CD14-positive monocyte (primary cell): ENCODE results near the gene RALGAPA2. TPM values are rescaled to one million over a fixed set of nuclear protein-coding genes. Genes with fewer than 3 reads are reported as not detected.
A peak's percentile ranks its signal among the peaks of the same experiment; 100 is the strongest.

Source experiments
- DNase-seq, 3 donors: peaks; one replicate each; pipeline ENCODE4 v3.0.0-alpha.2; 2011 to 2022
- H2AFZ ChIP-seq: 2 replicates; pipeline ENCODE4 v1.6.0; 2012; ENCODE audit warnings: mild to moderate bottlenecking, low read depth, low read length, inconsistent platforms; ENCODE audit not compliant: insufficient read depth, poor library complexity, severe bottlenecking
- H3K27ac ChIP-seq, 2 donors: 1 replicate in 1 of 2; 2 replicates in 1 of 2; pipeline ENCODE4 v1.5.1; 2012 to 2013; ENCODE audit warnings: low read length in 2 of 2, control low read depth in 1 of 2, inconsistent platforms in 1 of 2, low read depth in 1 of 2, mild to moderate bottlenecking in 1 of 2
- H3K27me3 ChIP-seq, 2 donors: one replicate each; pipeline versions ENCODE4 v1.6.0 to v1.6.1; 2011 to 2013; ENCODE audit warnings: low read length in 2 of 2; ENCODE audit not compliant: control insufficient read depth in 2 of 2, insufficient read depth in 2 of 2
- H3K36me3 ChIP-seq, 2 donors: replicated peaks in 1 of 2; 1 replicate in 1 of 2; 2 replicates in 1 of 2; pipeline versions ENCODE4 v1.5.1 to v1.6.1; 2012 to 2013; ENCODE audit warnings: low read length in 2 of 2, control low read depth in 1 of 2, inconsistent platforms in 1 of 2, mild to moderate bottlenecking in 1 of 2; ENCODE audit not compliant: insufficient read depth in 2 of 2, control insufficient read depth in 1 of 2
- H3K4me1 ChIP-seq, 2 donors: 1 replicate in 1 of 2; 2 replicates in 1 of 2; pipeline versions ENCODE4 v1.5.1 to v1.6.1; 2012 to 2013; ENCODE audit warnings: low read length in 2 of 2, control low read depth in 1 of 2, inconsistent platforms in 1 of 2, mild to moderate bottlenecking in 1 of 2, moderate library complexity in 1 of 2; ENCODE audit not compliant: insufficient read depth in 2 of 2, control insufficient read depth in 1 of 2
- H3K4me2 ChIP-seq: replicated peaks from 2 replicates; pipeline ENCODE3; 2012; ENCODE audit warnings: low read length, moderate library complexity, mild to moderate bottlenecking; ENCODE audit not compliant: poor library complexity, severe bottlenecking; ENCODE audit errors: extremely low read depth
- H3K4me3 ChIP-seq, 3 experiments: fragments of 200-600 bp in 1 of 3; sonication (generic) in 1 of 3; replicated peaks in 1 of 3; 1 replicate in 2 of 3; 2 replicates in 1 of 3; pipeline ENCODE4 v1.5.1; 2011 to 2013; ENCODE audit warnings: low read length in 3 of 3, mild to moderate bottlenecking in 3 of 3, control low read depth in 2 of 3, low read depth in 2 of 3, inconsistent platforms in 1 of 3, moderate library complexity in 1 of 3
- H3K79me2 ChIP-seq: 2 replicates; pipeline ENCODE4 v1.6.0; 2012; ENCODE audit warnings: mild to moderate bottlenecking, control low read depth, inconsistent platforms, low read length, moderate library complexity; ENCODE audit not compliant: insufficient read depth
- H3K9ac ChIP-seq: 2 replicates; pipeline ENCODE4 v1.6.0; 2017; ENCODE audit warnings: low read length, mild to moderate bottlenecking; ENCODE audit not compliant: insufficient read depth, poor library complexity, severe bottlenecking
- H3K9me3 ChIP-seq, 2 donors: replicated peaks in 1 of 2; 1 replicate in 1 of 2; 2 replicates in 1 of 2; pipeline versions ENCODE4 v1.5.1 to v1.6.1; 2012 to 2013; ENCODE audit warnings: low read length in 2 of 2, control low read depth in 1 of 2; ENCODE audit not compliant: control insufficient read depth in 1 of 2, insufficient read depth in 1 of 2
- H4K20me1 ChIP-seq: 2 replicates; pipeline ENCODE4 v1.6.0; 2012; ENCODE audit warnings: mild to moderate bottlenecking, low read length, control low read depth, moderate library complexity; ENCODE audit not compliant: insufficient read depth
- H3K27ac Mint-ChIP-seq, 7 donors: one replicate each; pipeline ENCODE4 v1.8.0; 2020; ENCODE audit warnings: mild to moderate bottlenecking in 7 of 7, mixed read lengths in 7 of 7, moderate library complexity in 6 of 7, inconsistent platforms in 2 of 7
- H3K27me3 Mint-ChIP-seq, 3 donors: one replicate each; pipeline ENCODE4 v1.8.0; 2021 to 2022; ENCODE audit warnings: low read depth in 3 of 3, mild to moderate bottlenecking in 3 of 3, mixed read lengths in 3 of 3, moderate library complexity in 3 of 3, inconsistent platforms in 1 of 3
- H3K36me3 Mint-ChIP-seq, 2 donors: one replicate each; pipeline ENCODE4 v1.8.0; 2020; ENCODE audit warnings: mixed read lengths in 2 of 2, inconsistent platforms in 1 of 2, mild to moderate bottlenecking in 1 of 2
- H3K4me1 Mint-ChIP-seq: one replicate; pipeline ENCODE4 v1.8.0; 2020; ENCODE audit warnings: mild to moderate bottlenecking, mixed read lengths
- H3K4me3 Mint-ChIP-seq, 2 donors: one replicate each; pipeline ENCODE4 v1.8.0; 2020; ENCODE audit warnings: mild to moderate bottlenecking in 2 of 2, mixed read lengths in 2 of 2, moderate library complexity in 1 of 2
- H3K9me3 Mint-ChIP-seq, 7 donors: one replicate each; pipeline ENCODE4 v1.8.0; 2020 to 2022; ENCODE audit warnings: mixed read lengths in 7 of 7, mild to moderate bottlenecking in 6 of 7, moderate library complexity in 6 of 7, inconsistent platforms in 2 of 7
- CTCF ChIP-seq: fragments of 200-600 bp; IDR thresholded peaks from one replicate; pipeline ENCODE4 v1.8.0; 2022; ENCODE audit warnings: antibody characterized with exemption, mild to moderate bottlenecking
- whole genome bisulfite sequencing: methylation state at CpG from one replicate; pipeline ENCODE4 v1.1.5; 2013; ENCODE audit warnings: missing lambda C conversion rate; ENCODE audit not compliant: insufficient coverage; 5-methylcytosine and 5-hydroxymethylcytosine counted together
- intact Hi-C, 2 donors: fragments of 100-400 bp; cut with micrococcal nuclease; formaldehyde crosslinking; loops; one replicate each; pipeline versions ENCODE4 v1.15.0 to v1.15.1; 2023
- polyA plus RNA-seq, 3 donors: library from polyadenylated mRNA; depleted of rRNA in 1 of 3; unstranded in 2 of 3; stranded (reverse) in 1 of 3; fragments of 300-500 nt in 2 of 3; fragments of >200 nt in 1 of 3; fragmentation: Illumina TruSeq in 2 of 3; gene quantifications; 1 replicate in 2 of 3; 2 replicates in 1 of 3; pipeline ENCODE4 v1.2.3, GENCODE V29; 2012 to 2021

The RALGAPA2 gene
- polyA plus RNA-seq, 3 donors: 6.2 to 13.0 (median 8.9) TPM

DNA sequence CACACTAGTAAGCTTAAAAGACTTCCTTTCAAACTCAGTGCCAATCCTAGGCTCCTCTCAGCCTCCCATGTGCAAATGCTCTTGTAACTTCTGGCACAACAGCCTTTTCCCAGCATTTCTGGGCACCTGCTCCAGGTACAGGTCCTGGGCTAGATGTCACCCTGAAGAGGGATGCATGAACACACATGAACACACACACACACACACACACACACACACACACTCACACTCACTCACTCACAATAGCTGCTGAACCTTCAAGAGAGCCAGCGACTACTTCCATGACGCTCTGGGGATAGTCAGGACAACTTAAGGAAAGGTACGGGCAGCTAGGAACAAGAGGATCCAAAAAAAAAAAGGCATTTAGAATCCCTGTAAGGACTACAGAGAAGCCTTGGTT lies 221.8 kb downstream of the RALGAPA2 start:
- Histone ChIP-seq H3K9me3 (no peaks in the 10 kb centered on the region), H3K36me3 (peaks cover 66 to 98% of the 10 kb centered on the region in 2 donors), H2AFZ (no peak overlapping the region), H3K27ac (no peak overlapping the region), H3K4me2 (no peak overlapping the region), H4K20me1 (no peaks in the 10 kb centered on the region), H3K4me3 (no peak overlapping the region), H3K9ac (no peak overlapping the region), H3K4me1 (no peaks in the 10 kb centered on the region), H3K79me2 (no peaks in the 10 kb centered on the region), H3K27me3 (no peaks in the 10 kb centered on the region)
- Mint-ChIP-seq H3K27me3 (no peaks in the 10 kb centered on the region), H3K9me3 (peaks cover 0 to 3% (median 0%) of the 10 kb centered on the region in 7 donors), H3K4me1 (no peaks in the 10 kb centered on the region), H3K27ac (peak overlapping the region in 2 of 7 donors; percentile 5 to 7), H3K4me3 (no peak overlapping the region), H3K36me3 (peaks cover 80 to 83% of the 10 kb centered on the region in 2 donors)
- intact Hi-C loops: no loop called here
- DNase-seq: no peak
- TF ChIP-seq CTCF: no peak
- 100% methylated on average over 3 of the region's 3 CpGs for WGBS

DNA sequence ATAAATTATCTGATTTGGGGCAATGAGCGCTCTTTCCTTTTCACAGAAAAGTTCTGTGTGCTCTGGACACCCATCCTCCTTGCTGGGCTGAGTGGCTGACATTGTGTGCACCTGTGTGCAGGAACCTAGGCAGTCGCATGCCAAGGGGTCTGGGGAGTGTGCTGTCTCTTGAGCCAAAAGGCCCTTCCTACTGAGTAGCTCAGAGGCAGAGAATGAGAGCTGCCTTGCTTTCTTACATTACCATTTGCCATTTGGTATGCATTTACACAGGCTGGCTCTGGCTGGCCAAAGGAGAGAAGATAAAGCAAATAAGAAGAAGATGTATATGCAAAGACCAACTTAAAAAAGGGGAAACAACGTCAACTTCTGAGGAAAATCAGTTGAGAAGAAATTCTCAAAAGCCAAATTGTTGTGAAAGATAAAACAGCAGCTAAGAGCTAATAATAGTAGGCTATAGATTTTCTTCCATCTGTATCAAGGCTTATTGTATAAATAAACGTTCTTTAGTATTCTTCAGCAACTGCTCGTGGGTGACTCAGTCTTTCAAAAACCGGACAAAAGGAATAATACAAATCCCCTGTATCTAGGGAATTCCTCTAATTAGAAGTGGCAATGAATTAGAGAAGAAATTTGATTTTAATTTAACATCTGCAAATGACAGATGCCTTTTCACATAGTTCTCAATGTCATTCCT lies 222.6 kb downstream of the RALGAPA2 start:
- Histone ChIP-seq H3K27me3 (no peaks in the 10 kb centered on the region), H2AFZ (no peak overlapping the region), H4K20me1 (no peaks in the 10 kb centered on the region), H3K27ac (no peak overlapping the region), H3K36me3 (peaks cover 57 to 98% of the 10 kb centered on the region in 2 donors), H3K9me3 (no peaks in the 10 kb centered on the region), H3K4me3 (no peak overlapping the region), H3K79me2 (no peaks in the 10 kb centered on the region), H3K9ac (no peak overlapping the region), H3K4me2 (no peak overlapping the region), H3K4me1 (no peaks in the 10 kb centered on the region)
- H3K27ac Mint-ChIP-seq: peak overlapping the region in 1 of 7 donors; percentile 50
- peaks cover 79 to 81% of the 10 kb centered on the region in 2 donors for H3K36me3 Mint-ChIP-seq
- no peak for TF ChIP-seq CTCF
- 17% methylated on average over 1 of the region's 6 CpGs for WGBS
- H3K27me3 Mint-ChIP-seq: no peaks in the 10 kb centered on the region
- no peak for DNase-seq
- no peaks in the 10 kb centered on the region for H3K4me1 Mint-ChIP-seq
- no peak overlapping the region for H3K4me3 Mint-ChIP-seq
- intact Hi-C loops: no loop called here
- peaks cover 0 to 3% (median 0%) of the 10 kb centered on the region in 7 donors for H3K9me3 Mint-ChIP-seq
